ENCODE measurements around the gene PIGH. TPM values are rescaled to one million over a fixed set of nuclear protein-coding genes. Genes with fewer than 3 reads are reported as not detected.

Gene PIGH
- total and polyA plus RNA-seq, 4 experiments from 2014 or later: 28.0 to 35.8 (median 31.9) TPM

- no peak overlapping the region for H3K4me3 Mint-ChIP-seq
- no peaks in the 10 kb centered on the region for H3K36me3 ChIP-seq (ENCODE audit: insufficient read depth, low read length)
- ChIA-PET CTCF (ENCODE audit: partially characterized antibody) (interaction anchor here (1.0 kb wide), 1 partner anchor 70 kb away, joined by 4 read pairs; no protein-coding TSS in a partner anchor), POLR2A (ENCODE audit: partially characterized antibody) (no interaction called here)
- intact Hi-C loops (cut with micrococcal nuclease): no loop called here
- H3K4me1 Mint-ChIP-seq: peaks cover 0 to 4% (median 1%) of the 10 kb centered on the region in 4 donors
- no peaks in the 10 kb centered on the region for H3K4me1 ChIP-seq (ENCODE audit: insufficient read depth, low read length)
- H3K9me3 ChIP-seq (ENCODE audit: control insufficient read depth in 1 of 2, low read length in 2 of 2): no peaks in the 10 kb centered on the region
- peaks cover 12 to 14% of the 10 kb centered on the region in 2 donors for H3K36me3 Mint-ChIP-seq
- no peaks in the 10 kb centered on the region for H3K27me3 Mint-ChIP-seq
- H3K27ac Mint-ChIP-seq: peak overlapping the region in 1 of 7 donors; percentile 42
- no peaks in the 10 kb centered on the region for H3K27me3 ChIP-seq (ENCODE audit: insufficient read depth, low read length)
- DNase-seq: no peak
- H3K4me3 ChIP-seq (ENCODE audit: low read length in 2 of 2): no peak overlapping the region
- no peaks in the 10 kb centered on the region for H3K9me3 Mint-ChIP-seq
- H3K27ac ChIP-seq (ENCODE audit: low read depth, low read length): no peak overlapping the region
These were observed 41.4 kb upstream of the PIGH start for GRCh38 chr14:67641480-67641879.

GRCh38 chr14:67638642-67639041 lies 38.6 kb upstream of the PIGH start:
- H3K4me3 Mint-ChIP-seq: no peak overlapping the region
- Histone ChIP-seq H3K4me3 (ENCODE audit: low read length in 2 of 2) (no peak overlapping the region), H3K9me3 (ENCODE audit: control insufficient read depth in 1 of 2, low read length in 2 of 2) (no peaks in the 10 kb centered on the region), H3K4me1 (ENCODE audit: insufficient read depth, low read length) (no peaks in the 10 kb centered on the region), H3K36me3 (ENCODE audit: insufficient read depth, low read length) (no peaks in the 10 kb centered on the region), H3K27ac (ENCODE audit: low read depth, low read length) (no peak overlapping the region), H3K27me3 (ENCODE audit: insufficient read depth, low read length) (no peaks in the 10 kb centered on the region)
- intact Hi-C loops (cut with micrococcal nuclease): no loop called here
- no peaks in the 10 kb centered on the region for H3K27me3 Mint-ChIP-seq
- H3K27ac Mint-ChIP-seq: no peak overlapping the region
- DNase-seq: no peak
- no peaks in the 10 kb centered on the region for H3K36me3 Mint-ChIP-seq
- POLR2A ChIA-PET (ENCODE audit: partially characterized antibody): no interaction called here
- CTCF ChIA-PET (ENCODE audit: partially characterized antibody): interaction anchor here (1.1 kb wide), 1 partner anchor 20 kb away, joined by 3 read pairs; no protein-coding TSS in a partner anchor
- H3K4me1 Mint-ChIP-seq: peaks cover 0 to 4% (median 1%) of the 10 kb centered on the region in 4 donors
- H3K9me3 Mint-ChIP-seq: no peaks in the 10 kb centered on the region

DNA sequence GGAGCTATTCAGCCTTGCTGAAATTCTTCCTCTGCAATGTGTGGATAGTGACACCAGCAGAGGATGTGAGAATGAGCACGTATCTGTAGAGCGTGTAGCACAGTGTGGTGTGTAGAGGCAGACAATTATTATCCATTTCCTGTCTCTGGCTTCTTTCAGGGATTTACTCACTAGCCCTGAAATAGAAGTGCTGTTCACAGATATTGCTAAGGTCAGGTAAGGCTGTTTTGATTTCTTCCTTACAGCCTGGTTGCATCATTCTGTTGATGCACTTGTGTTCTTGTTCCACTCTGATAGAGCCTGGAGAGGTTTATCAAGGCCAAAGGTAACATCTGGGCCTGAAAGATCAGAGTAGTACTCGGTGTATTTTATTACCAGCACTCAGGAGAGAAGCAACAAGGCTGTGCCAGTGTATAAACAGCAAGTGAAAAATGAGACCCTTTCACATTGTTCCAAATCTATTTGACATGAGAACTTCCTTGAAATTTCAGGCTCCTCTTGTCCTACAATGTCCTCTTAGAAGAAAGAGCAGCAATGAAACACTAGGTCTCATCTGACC lies 36.4 kb upstream of the PIGH start:
- Histone ChIP-seq H3K4me1 (ENCODE audit: insufficient read depth, low read length) (no peaks in the 10 kb centered on the region), H3K27ac (ENCODE audit: low read depth, low read length) (no peak overlapping the region), H3K27me3 (ENCODE audit: insufficient read depth, low read length) (no peaks in the 10 kb centered on the region), H3K4me3 (ENCODE audit: low read length in 2 of 2) (no peak overlapping the region), H3K9me3 (ENCODE audit: control insufficient read depth in 1 of 2, low read length in 2 of 2) (no peaks in the 10 kb centered on the region), H3K36me3 (ENCODE audit: insufficient read depth, low read length) (no peaks in the 10 kb centered on the region)
- CTCF ChIA-PET (ENCODE audit: partially characterized antibody): interaction anchor here (1.7 kb wide), 1 partner anchor 68 kb away, joined by 4 read pairs; no protein-coding TSS in a partner anchor
- no peaks in the 10 kb centered on the region for H3K36me3 Mint-ChIP-seq
- POLR2A ChIA-PET (ENCODE audit: partially characterized antibody): no interaction called here
- H3K4me3 Mint-ChIP-seq: no peak overlapping the region
- H3K4me1 Mint-ChIP-seq: no peaks in the 10 kb centered on the region
- H3K27ac Mint-ChIP-seq: no peak overlapping the region
- intact Hi-C loops (cut with micrococcal nuclease): no loop called here
- H3K9me3 Mint-ChIP-seq: no peaks in the 10 kb centered on the region
- no peak for DNase-seq
- peaks cover 0 to 1% of the 10 kb centered on the region in 2 donors for H3K27me3 Mint-ChIP-seq

DNA sequence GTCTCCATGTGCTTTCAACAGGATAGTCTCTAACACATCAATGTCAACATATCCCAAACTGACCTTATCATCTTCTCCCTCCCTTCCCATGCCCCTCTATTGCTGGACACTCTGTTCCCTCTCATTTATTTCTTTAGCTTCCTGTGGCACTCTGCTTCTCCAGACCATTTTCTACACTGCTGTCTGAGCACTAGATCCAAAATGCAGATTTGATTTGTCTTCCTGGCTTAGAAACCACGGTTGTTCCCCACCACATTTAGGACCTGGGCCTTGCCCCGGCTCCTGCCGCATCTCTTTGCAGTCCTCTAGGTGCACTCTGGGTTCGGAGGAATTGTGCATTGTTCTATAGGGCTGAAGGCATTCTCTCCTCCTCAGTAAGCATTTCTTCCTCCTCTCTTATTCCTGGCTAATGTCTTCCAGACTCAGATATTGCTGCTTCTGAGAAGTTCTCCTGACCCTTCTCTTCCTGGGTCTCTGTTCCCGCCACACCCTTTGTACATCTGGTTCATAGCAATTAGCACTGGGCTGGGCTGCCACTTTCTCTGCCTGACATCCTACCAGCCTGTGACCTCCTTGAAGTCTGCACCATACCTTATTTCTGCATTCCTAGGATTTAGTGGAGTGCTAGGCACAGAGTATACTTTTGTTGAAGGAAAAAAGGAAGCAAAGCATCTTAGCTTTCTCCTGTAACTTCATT lies 33.5 kb upstream of the PIGH start:
- Mint-ChIP-seq H3K36me3 (no peaks in the 10 kb centered on the region), H3K27me3 (peaks cover 0 to 1% of the 10 kb centered on the region in 2 donors), H3K27ac (peak overlapping the region in 1 of 7 donors; percentile 10), H3K4me1 (peaks cover 0 to 1% (median 0%) of the 10 kb centered on the region in 4 donors), H3K9me3 (peaks cover 0 to 2% (median 0%) of the 10 kb centered on the region in 8 donors), H3K4me3 (no peak overlapping the region)
- CTCF ChIA-PET (ENCODE audit: partially characterized antibody): interaction anchor here (0.6 to 1.0 kb wide), 2 partner anchors 15 to 21 kb away, joined by 3 read pairs; no protein-coding TSS in a partner anchor
- Histone ChIP-seq H3K27me3 (ENCODE audit: insufficient read depth, low read length) (no peaks in the 10 kb centered on the region), H3K4me1 (ENCODE audit: insufficient read depth, low read length) (no peaks in the 10 kb centered on the region), H3K27ac (ENCODE audit: low read depth, low read length) (no peak overlapping the region), H3K36me3 (ENCODE audit: insufficient read depth, low read length) (no peaks in the 10 kb centered on the region), H3K4me3 (ENCODE audit: low read length in 2 of 2) (no peak overlapping the region), H3K9me3 (ENCODE audit: control insufficient read depth in 1 of 2, low read length in 2 of 2) (no peaks in the 10 kb centered on the region)
- POLR2A ChIA-PET (ENCODE audit: partially characterized antibody): no interaction called here
- no peak for DNase-seq
- intact Hi-C loops (cut with micrococcal nuclease): no loop called here

DNA sequence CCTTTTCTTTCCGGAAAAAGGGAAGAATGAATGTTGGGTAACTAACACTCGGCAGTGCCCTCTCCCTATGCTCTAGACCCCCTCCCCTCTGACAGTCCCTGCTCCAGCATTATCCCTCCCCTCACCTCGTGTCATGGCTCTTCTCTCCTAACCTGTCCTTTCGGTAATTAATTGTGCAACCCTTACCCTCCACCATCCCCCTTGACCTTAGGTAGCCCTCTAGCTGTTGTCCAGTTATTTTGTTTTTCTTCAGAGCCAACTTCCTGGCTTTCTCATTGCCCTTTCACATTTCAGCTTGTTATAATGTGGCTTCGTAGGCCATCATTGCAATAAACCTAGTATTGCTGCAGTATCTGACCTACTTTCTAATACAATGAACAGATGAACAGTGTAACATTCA lies 30.9 kb upstream of the PIGH start:
- Histone ChIP-seq H3K9me3 (ENCODE audit: control insufficient read depth in 1 of 2, low read length in 2 of 2) (no peaks in the 10 kb centered on the region), H3K4me3 (ENCODE audit: low read length in 2 of 2) (no peak overlapping the region), H3K4me1 (ENCODE audit: insufficient read depth, low read length) (no peaks in the 10 kb centered on the region), H3K27ac (ENCODE audit: low read depth, low read length) (no peak overlapping the region), H3K27me3 (ENCODE audit: insufficient read depth, low read length) (no peaks in the 10 kb centered on the region), H3K36me3 (ENCODE audit: insufficient read depth, low read length) (no peaks in the 10 kb centered on the region)
- Mint-ChIP-seq H3K4me3 (no peak overlapping the region), H3K27ac (no peak overlapping the region), H3K9me3 (peaks cover 0 to 2% (median 0%) of the 10 kb centered on the region in 8 donors), H3K27me3 (peaks cover 0 to 1% of the 10 kb centered on the region in 2 donors), H3K36me3 (no peaks in the 10 kb centered on the region), H3K4me1 (peaks cover 0 to 1% (median 0%) of the 10 kb centered on the region in 4 donors)
- CTCF ChIA-PET (ENCODE audit: partially characterized antibody): interaction anchor here (1.0 kb wide), 1 partner anchor 31 kb away, joined by 3 read pairs; the partner anchor contains the start of gene PIGH
- DNase-seq: no peak
- intact Hi-C loops (cut with micrococcal nuclease): no loop called here
- POLR2A ChIA-PET (ENCODE audit: partially characterized antibody): no interaction called here

- Mint-ChIP-seq H3K27ac (no peak overlapping the region), H3K36me3 (no peaks in the 10 kb centered on the region), H3K27me3 (peaks cover 0 to 1% of the 10 kb centered on the region in 2 donors), H3K4me1 (peaks cover 0 to 1% (median 0%) of the 10 kb centered on the region in 4 donors), H3K4me3 (no peak overlapping the region), H3K9me3 (peaks cover 0 to 2% (median 0%) of the 10 kb centered on the region in 8 donors)
- intact Hi-C loops (cut with micrococcal nuclease): no loop called here
- Histone ChIP-seq H3K27ac (ENCODE audit: low read depth, low read length) (no peak overlapping the region), H3K9me3 (ENCODE audit: control insufficient read depth in 1 of 2, low read length in 2 of 2) (no peaks in the 10 kb centered on the region), H3K4me3 (ENCODE audit: low read length in 2 of 2) (no peak overlapping the region), H3K4me1 (ENCODE audit: insufficient read depth, low read length) (no peaks in the 10 kb centered on the region), H3K27me3 (ENCODE audit: insufficient read depth, low read length) (no peaks in the 10 kb centered on the region), H3K36me3 (ENCODE audit: insufficient read depth, low read length) (no peaks in the 10 kb centered on the region)
- POLR2A ChIA-PET (ENCODE audit: partially characterized antibody): no interaction called here
- CTCF ChIA-PET (ENCODE audit: partially characterized antibody): interaction anchor here (1.0 kb wide), 1 partner anchor 30 kb away, joined by 3 read pairs; the partner anchor contains the start of gene PIGH
- DNase-seq: no peak
These were observed 30.1 kb upstream of the PIGH start for GRCh38 chr14:67630186-67630585.

GRCh38 chr14:67627519-67627918 lies 27.5 kb upstream of the PIGH start:
- Mint-ChIP-seq H3K27ac (no peak overlapping the region), H3K36me3 (no peaks in the 10 kb centered on the region), H3K4me1 (peaks cover 0 to 1% (median 0%) of the 10 kb centered on the region in 4 donors), H3K4me3 (no peak overlapping the region), H3K27me3 (peaks cover under 1 to 2% of the 10 kb centered on the region in 2 donors), H3K9me3 (peaks cover 0 to 2% (median 0%) of the 10 kb centered on the region in 8 donors)
- DNase-seq: no peak
- Histone ChIP-seq H3K9me3 (ENCODE audit: control insufficient read depth in 1 of 2, low read length in 2 of 2) (no peaks in the 10 kb centered on the region), H3K4me3 (ENCODE audit: low read length in 2 of 2) (no peak overlapping the region), H3K27me3 (ENCODE audit: insufficient read depth, low read length) (no peaks in the 10 kb centered on the region), H3K4me1 (ENCODE audit: insufficient read depth, low read length) (no peaks in the 10 kb centered on the region), H3K36me3 (ENCODE audit: insufficient read depth, low read length) (no peaks in the 10 kb centered on the region), H3K27ac (ENCODE audit: low read depth, low read length) (no peak overlapping the region)
- intact Hi-C loops (cut with micrococcal nuclease): no loop called here
- ChIA-PET POLR2A (ENCODE audit: partially characterized antibody) (no interaction called here), CTCF (ENCODE audit: partially characterized antibody) (interaction anchor here (1.8 kb wide), 1 partner anchor 8 kb away, joined by 6 read pairs; the partner anchor contains the start of gene ARG2)

Measured in CD4-positive, alpha-beta memory T cell (primary cell).